Heart left ventricle (tissue), 13 donors: ENCODE results near the gene TBX10.
"Not testable (repeated sequence)": the region's sequence is repeated elsewhere in the genome, so short reads cannot be mapped to it uniquely, and the experiment has no call there.

ENCODE experiments used
- POLR2A ChIP-seq, 2 donors: fragments of 450-650 bp; IDR thresholded peaks; one replicate each; pipeline ENCODE4 v1.6.1; 2017; ENCODE audit warnings: antibody characterized with exemption in 2 of 2, mild to moderate bottlenecking in 2 of 2, moderate library complexity in 2 of 2
- TF ChIP-seq, protein P1 (sequence below), 12 donors: fragments of 200-600 bp; sonication (generic) in 4 of 12; IDR thresholded peaks; one replicate each; pipeline versions ENCODE4 v1.5.0 to v1.8.0; 2018 to 2022; ENCODE audit warnings: antibody characterized with exemption in 12 of 12, mild to moderate bottlenecking in 5 of 12
- donor health status: ischemic (EF 13 %, LVEDD 7.1; RV severe dilation, severe dysfunction).
- donor health status: DM: no; HTN: yes; CAD: no.
- donor health status: DM: no; HTN: no; CAD: no.
- donor health status: ischemic (EF 25% LVEDD 6.9; RV normal size, moderate dysfunction).
- donor health status: ischemic (EF 25% LVEDD 5.7; RV mildly dilated, moderate dysfunction).
- donor health status: ischemic (EF 35%, LVEDD 5.7; RV mildly dilated, moderate dysfunction).
- donor health status: nonischemic (EF 11% LVEDD 7.7; RV severe dilation, severe dysfunction).
- donor health status: DM: yes; HTN: yes; CAD: no.
- donor health status: PGD.
- donor health status: ischemic (EF 29% LVEDD 5.4; RV normal size, mild dysfunction).
- donor health status: nonischemic (EF 23%, LVEDD 6.1; RV moderate dilation, normal function).

DNA sequence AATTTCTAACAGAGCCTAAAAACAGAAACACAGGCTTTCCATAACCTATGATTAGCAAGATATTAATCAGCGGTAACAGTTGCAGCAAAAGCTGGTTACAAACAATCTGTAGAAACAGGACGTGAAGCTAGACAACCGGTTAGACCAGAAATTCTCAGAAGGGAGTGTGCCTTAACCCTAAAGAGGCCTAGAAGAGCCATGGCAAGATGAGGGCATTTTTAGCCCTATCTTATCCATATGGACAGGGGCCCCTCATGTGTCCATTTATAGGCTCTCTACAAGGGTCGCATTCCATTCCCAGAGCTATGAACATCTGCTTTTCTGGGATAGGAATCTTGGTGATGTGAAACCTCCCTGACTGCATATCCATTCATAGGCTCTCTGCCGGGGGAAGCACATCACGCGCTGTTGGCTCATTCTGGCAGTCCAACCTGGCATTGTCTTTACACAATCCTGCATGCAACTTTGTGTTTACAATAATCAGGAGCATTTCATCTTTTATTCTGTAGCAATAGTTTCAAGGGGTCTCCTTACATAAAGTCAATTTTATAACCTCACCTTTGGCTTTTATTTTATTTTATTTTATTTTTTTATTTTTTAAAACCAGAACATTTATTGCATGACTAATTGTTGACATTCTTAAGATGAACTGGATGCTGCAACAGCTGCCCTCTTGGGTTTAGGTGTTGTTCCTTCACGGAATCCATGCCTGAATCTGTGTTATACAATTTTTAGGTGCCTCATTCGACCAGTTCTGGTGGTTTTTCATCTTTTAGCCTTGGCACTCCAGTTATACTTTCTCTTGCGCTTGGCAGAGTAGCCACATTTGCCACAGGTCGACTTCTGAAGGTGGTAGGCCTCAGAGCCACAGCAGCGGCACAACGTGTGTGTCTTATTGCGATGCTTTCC, 42.8 kb upstream of the TBX10 start:
- TF ChIP-seq, protein P1, sequence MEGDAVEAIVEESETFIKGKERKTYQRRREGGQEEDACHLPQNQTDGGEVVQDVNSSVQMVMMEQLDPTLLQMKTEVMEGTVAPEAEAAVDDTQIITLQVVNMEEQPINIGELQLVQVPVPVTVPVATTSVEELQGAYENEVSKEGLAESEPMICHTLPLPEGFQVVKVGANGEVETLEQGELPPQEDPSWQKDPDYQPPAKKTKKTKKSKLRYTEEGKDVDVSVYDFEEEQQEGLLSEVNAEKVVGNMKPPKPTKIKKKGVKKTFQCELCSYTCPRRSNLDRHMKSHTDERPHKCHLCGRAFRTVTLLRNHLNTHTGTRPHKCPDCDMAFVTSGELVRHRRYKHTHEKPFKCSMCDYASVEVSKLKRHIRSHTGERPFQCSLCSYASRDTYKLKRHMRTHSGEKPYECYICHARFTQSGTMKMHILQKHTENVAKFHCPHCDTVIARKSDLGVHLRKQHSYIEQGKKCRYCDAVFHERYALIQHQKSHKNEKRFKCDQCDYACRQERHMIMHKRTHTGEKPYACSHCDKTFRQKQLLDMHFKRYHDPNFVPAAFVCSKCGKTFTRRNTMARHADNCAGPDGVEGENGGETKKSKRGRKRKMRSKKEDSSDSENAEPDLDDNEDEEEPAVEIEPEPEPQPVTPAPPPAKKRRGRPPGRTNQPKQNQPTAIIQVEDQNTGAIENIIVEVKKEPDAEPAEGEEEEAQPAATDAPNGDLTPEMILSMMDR (IDR thresholded peaks at IDR 0.05), result not testable (repeated sequence)
- not testable (repeated sequence) for TF ChIP-seq POLR2A (IDR thresholded peaks at IDR 0.05)
